GM23338 (cell line): ENCODE results near the gene ANKFY1.

Experiments
- CREB1 ChIP-seq: fragments of 250-450 bp; sonication (Bioruptor Pico); IDR thresholded peaks from 2 replicates; pipeline ENCODE4 v1.5.0; 2020; ENCODE audit warnings: low read depth, mild to moderate bottlenecking, moderate library complexity
- CTCF ChIP-seq, 2 experiments: fragments of 200-600 bp in 1 of 2; sonication (generic) in 1 of 2; conservative IDR thresholded peaks; 2 replicates each; pipeline versions ENCODE4 v1.5.1 to v1.6.1; 2016 to 2017; ENCODE audit warnings: antibody characterized with exemption in 2 of 2, low read depth in 2 of 2, mild to moderate bottlenecking in 2 of 2, moderate library complexity in 1 of 2
- EZH2 ChIP-seq: fragments of 200-600 bp; sonication (generic); IDR thresholded peaks from one replicate; pipeline ENCODE4 v1.8.0; 2017; ENCODE audit warnings: antibody characterized with exemption, mild to moderate bottlenecking, low read depth; ENCODE audit not compliant: unreplicated experiment
- EZH2phosphoT487 ChIP-seq: fragments of 200-600 bp; sonication (generic); IDR thresholded peaks from one replicate; pipeline ENCODE4 v1.8.1; 2018; ENCODE audit warnings: antibody characterized with exemption; ENCODE audit not compliant: unreplicated experiment
- NANOG ChIP-seq: IDR thresholded peaks from 2 replicates; pipeline ENCODE4 v1.6.1; 2016; ENCODE audit warnings: antibody characterized with exemption, borderline replicate concordance
- POLR2AphosphoS5 ChIP-seq: IDR thresholded peaks from 2 replicates; pipeline ENCODE4 v1.6.1; 2016; ENCODE audit warnings: antibody characterized with exemption, low read depth
- REST ChIP-seq: IDR thresholded peaks from one replicate; pipeline ENCODE4 v1.6.1; 2018; ENCODE audit warnings: antibody characterized with exemption; ENCODE audit not compliant: unreplicated experiment

GRCh38 chr17:4167786-4168185, 96.0 kb downstream of the ANKFY1 start:
- TF ChIP-seq POLR2AphosphoS5 (no peak), CTCF (conservative IDR thresholded peaks at IDR 0.05; ENCODE audit: low read depth in 2 of 2) (no peak), EZH2 (no peak), NANOG (no peak), CREB1 (no peak), REST (no peak), EZH2phosphoT487 (no peak)
